Activated CD4-positive, alpha-beta T cell treated with anti-CD3 and anti-CD28 coated beads, Interleukin-2, amount 50 U/mL, for 16 hours (primary cell): ENCODE measurements around the gene SPRR2F.

Experiments used
- DNase-seq: peaks from one replicate; pipeline ENCODE4 v3.0.0-alpha.2; 2020

The SPRR2F gene

DNA sequence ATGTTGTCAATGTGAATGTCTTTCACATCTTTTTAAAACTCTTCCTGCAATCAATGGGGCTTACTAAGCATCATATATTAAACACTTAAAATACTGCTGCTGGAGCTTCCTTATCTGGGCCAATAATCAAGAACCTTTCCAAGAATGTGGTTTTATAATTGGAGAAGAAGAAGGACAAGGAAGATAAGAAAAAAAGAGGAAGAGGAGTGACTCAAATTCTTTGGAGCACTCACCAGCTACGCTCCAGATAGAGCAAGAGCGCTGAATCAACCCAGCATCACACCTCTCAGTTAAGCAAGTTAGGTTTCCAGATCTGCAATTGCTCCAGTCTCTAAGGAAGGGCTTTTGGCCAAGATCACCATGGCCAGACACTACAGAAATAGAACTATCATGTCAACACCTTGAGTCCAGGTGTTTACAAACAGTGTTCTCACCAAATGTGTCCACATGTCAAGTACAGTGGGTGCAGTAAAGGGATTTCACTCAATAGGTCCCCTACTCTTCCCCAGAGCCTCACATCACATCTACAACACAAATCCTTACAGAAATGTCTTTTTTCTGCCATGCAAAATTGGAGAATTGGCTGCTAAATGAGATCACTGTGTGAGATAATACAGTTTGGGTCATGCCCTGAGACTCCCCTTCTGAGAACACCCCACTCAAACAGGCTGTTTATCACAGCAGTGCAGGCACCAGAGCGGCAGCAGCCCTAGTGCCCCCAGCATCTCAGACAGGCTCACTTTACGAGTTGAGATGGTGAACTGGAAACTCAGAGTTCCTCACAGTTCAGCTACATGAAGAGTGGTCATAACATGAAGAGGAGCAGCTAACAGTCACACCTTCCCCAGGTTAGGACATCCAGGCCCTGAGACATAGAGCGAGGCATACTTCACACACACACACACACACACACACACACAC is 40.2 kb downstream of the SPRR2F start:
- no peak for DNase-seq

- no peak for DNase-seq
These were observed 41.8 kb downstream of the SPRR2F start, which contains the start of gene SPRR2B for GRCh38 chr1:153071511-153071910. Gene SPRR2B, minus strand, starts transcription at chr1:153071611. Its CDS starts 772 bp downstream, at chr1:153070839.

- no peak for DNase-seq
These were observed 43.1 kb downstream of the SPRR2F start for GRCh38 chr1:153070243-153070642.
